ENCODE data around the gene REEP5. TPM values are rescaled to one million over a fixed set of nuclear protein-coding genes. Genes with fewer than 3 reads are reported as not detected.

REEP5 gene
- total and polyA plus RNA-seq, 9 of the 15 experiments (the other 6 are each of a cell fraction or from before 2014, with no cell fraction given) = 14.7 to 102 (median 36.0) TPM

GRCh38 chr5:112967520-112968083 lies 45.6 kb upstream of the REEP5 start:
- no peak for DNase-seq (ENCODE audit: extremely low read depth in 1 of 4, low spot score in 3 of 4)
- POLR2A ChIA-PET = interaction anchor here (0.6 to 1.5 kb wide), 6 partner anchors 9 to 106 kb away, joined by 3 to 7 read pairs (median 3); partner anchors contain the start of gene DCP2
- no peak for TF ChIP-seq NCOA2 (IDR thresholded peaks at IDR 0.05; ENCODE audit: partially characterized antibody in 2 of 2)
- no peak for TF ChIP-seq CREM (IDR thresholded peaks at IDR 0.05; ENCODE audit: low read depth)
- TF ChIP-seq SMARCA5 (IDR thresholded peaks at IDR 0.05) = no peak
- peak; percentile 52 for TF ChIP-seq ATF3 (IDR thresholded peaks at IDR 0.05)
- no peak for TF ChIP-seq ATF3 (CRISPR knock-in tag; conservative IDR thresholded peaks at IDR 0.05)
- TF ChIP-seq ZNF354B (CRISPR knock-in tag; IDR thresholded peaks at IDR 0.05) = no peak
- TF ChIP-seq CEBPB (tag; IDR thresholded peaks at IDR 0.05) = peak; percentile 10; the same call in 1 of the 2 replicates
- no peak for TF ChIP-seq POLR3G (IDR thresholded peaks at IDR 0.05; ENCODE audit: extremely low read depth, insufficient read length, insufficient replicate concordance)
- TF ChIP-seq RBM15 (IDR thresholded peaks at IDR 0.05; ENCODE audit: insufficient read depth, low read length) = no peak
- TF ChIP-seq CSDE1 (IDR thresholded peaks at IDR 0.05) = no peak
- peak; percentile 30; the same call in 1 of the 2 replicates for TF ChIP-seq CEBPG (CRISPR knock-in tag; IDR thresholded peaks at IDR 0.05)
- peak in 1 of 2 experiments; percentile 34; a peak in 1 of 4 replicates for TF ChIP-seq CEBPG (tag; conservative IDR thresholded peaks at IDR 0.05 in 1 of 2, IDR thresholded peaks at IDR 0.05 in 1 of 2)
- TF ChIP-seq POLR2AphosphoS2 (IDR thresholded peaks at IDR 0.05; ENCODE audit: low read length) = no peak
- TF ChIP-seq MLX (CRISPR knock-in tag; conservative IDR thresholded peaks at IDR 0.05) = no peak
- TF ChIP-seq RFX1 (IDR thresholded peaks at IDR 0.05) = no peak
- Histone ChIP-seq H3K9me3 (replicated peaks; ENCODE audit: control insufficient read depth, insufficient read depth, low read depth, low read length) (no peaks in the 10 kb centered on the region), H3K4me3 (no peak overlapping the region), H3K4me1 (replicated peaks in 1 of 2; ENCODE audit: control insufficient read depth in 2 of 2, insufficient read depth in 2 of 2, low read length in 2 of 2) (peaks cover 4 to 26% of the 10 kb centered on the region in 2 experiments; a peak in 3 of 5 replicates), H2AFZ (ENCODE audit: low read depth, low read length) (peak overlapping the region; percentile 99), H3K27me3 (ENCODE audit: control insufficient read depth in 2 of 2, insufficient read depth in 2 of 2, low read length in 2 of 2) (no peaks in the 10 kb centered on the region), H3K27ac (ENCODE audit: extremely low read depth, low read depth, low read length) (no peak overlapping the region), H3K9me1 (ENCODE audit: control insufficient read depth, insufficient read depth, low read length) (no peaks in the 10 kb centered on the region), H3K36me3 (ENCODE audit: control insufficient read depth, insufficient read depth, low read length) (no peaks in the 10 kb centered on the region), H3K4me2 (ENCODE audit: insufficient read depth, low read length) (no peak overlapping the region), H3K79me2 (ENCODE audit: control insufficient read depth, insufficient read depth, low read length) (no peaks in the 10 kb centered on the region), H3K9ac (ENCODE audit: insufficient read depth in 1 of 2, low read depth in 2 of 2, low read length in 2 of 2) (peak overlapping the region in 1 of 2 experiments; percentile 13; a peak in 1 of 4 replicates), H4K20me1 (replicated peaks; ENCODE audit: control insufficient read depth, insufficient read depth, low read length) (no peaks in the 10 kb centered on the region)
- no peak for FAIRE-seq
- no TSS peak for BruUV-seq (replicated peaks)
- CTCF ChIA-PET (ENCODE audit: low intra/inter-chr PET ratio) = no interaction called here
- intact Hi-C loops (cut with micrococcal nuclease) (no loop called here), in situ Hi-C loops (cut with MboI) (no loop called here)
- no peak for ATAC-seq
- 86% methylated on average over 6 of the region's 6 CpGs for WGBS (ENCODE audit: insufficient coverage, low coverage, missing lambda C conversion rate)
